GM19372 (cell line): ENCODE data around the gene ZFHX3.
A peak's percentile ranks its signal among the peaks of the same experiment; 100 is the strongest.

Source experiments
- ATAC-seq: cut with Tn5 transposase; IDR thresholded peaks from one replicate; pipeline ENCODE4 v1.9.1; 2021; ENCODE audit warnings: mild to moderate bottlenecking, low read depth, moderate library complexity; ENCODE audit not compliant: unreplicated experiment

The ZFHX3 gene

GRCh38 chr16:73042807-73043206 lies 5.1 kb downstream of the ZFHX3 start:
- no peak for ATAC-seq

GRCh38 chr16:73041676-73042075 lies 6.3 kb downstream of the ZFHX3 start:
- ATAC-seq = no peak

- ATAC-seq = no peak
These were observed 7.1 kb downstream of the ZFHX3 start for GRCh38 chr16:73040735-73041402.

GRCh38 chr16:73040136-73040535 lies 7.8 kb downstream of the ZFHX3 start:
- no peak for ATAC-seq

- no peak for ATAC-seq
These were observed 9.9 kb downstream of the ZFHX3 start for GRCh38 chr16:73037845-73038570.

GRCh38 chr16:73037331-73037745 lies 10.6 kb downstream of the ZFHX3 start:
- ATAC-seq = no peak

GRCh38 chr16:73036074-73036826 lies 11.7 kb downstream of the ZFHX3 start:
- no peak for ATAC-seq

GRCh38 chr16:73034374-73034773 lies 13.6 kb downstream of the ZFHX3 start:
- ATAC-seq = peak; percentile 42

GRCh38 chr16:73033271-73033998 lies 14.5 kb downstream of the ZFHX3 start:
- ATAC-seq = no peak

GRCh38 chr16:73032541-73033270 lies 15.2 kb downstream of the ZFHX3 start:
- no peak for ATAC-seq

GRCh38 chr16:73031984-73032383 lies 15.9 kb downstream of the ZFHX3 start:
- ATAC-seq = no peak

GRCh38 chr16:73031155-73031866 lies 16.6 kb downstream of the ZFHX3 start:
- no peak for ATAC-seq

GRCh38 chr16:73028721-73029361 lies 19.1 kb downstream of the ZFHX3 start:
- ATAC-seq = no peak

GRCh38 chr16:73028263-73028662 lies 19.7 kb downstream of the ZFHX3 start:
- no peak for ATAC-seq

GRCh38 chr16:73027685-73028111 lies 20.2 kb downstream of the ZFHX3 start:
- no peak for ATAC-seq

- ATAC-seq = no peak
These were observed 20.9 kb downstream of the ZFHX3 start for GRCh38 chr16:73026754-73027684.

GRCh38 chr16:73025856-73026210 lies 22.1 kb downstream of the ZFHX3 start:
- ATAC-seq = no peak
